Kidney epithelial cell (primary cell): ENCODE data around the gene MAP2K6. TPM values are rescaled to one million over a fixed set of nuclear protein-coding genes. Genes with fewer than 3 reads are reported as not detected.

Source experiments
- DNase-seq: peaks from one replicate; pipeline ENCODE4 v3.0.0-alpha.2; 2010; ENCODE audit warnings: low read depth
- H3K27me3 ChIP-seq: 2 replicates; pipeline ENCODE4 v1.6.0; 2011; ENCODE audit warnings: low read length; ENCODE audit not compliant: control insufficient read depth, insufficient read depth
- H3K36me3 ChIP-seq: 2 replicates; pipeline ENCODE4 v1.5.1; 2011; ENCODE audit warnings: low read length; ENCODE audit not compliant: control insufficient read depth, insufficient read depth
- H3K4me3 ChIP-seq: 2 replicates; pipeline ENCODE4 v1.5.1; 2011; ENCODE audit warnings: low read depth, mild to moderate bottlenecking, control low read depth, low read length
- total RNA-seq: library from RNA; depleted of rRNA; stranded (reverse); fragments of >200 nt; gene quantifications from 2 replicates; pipeline ENCODE4 v1.2.3, GENCODE V29; 2015
- TF ChIP-seq, protein P1 (sequence below): IDR thresholded peaks from 2 replicates; pipeline ENCODE4 v1.5.1; 2011; ENCODE audit warnings: mild to moderate bottlenecking, moderate library complexity, low read length, control low read depth, inconsistent platforms; ENCODE audit not compliant: insufficient read depth, poor library complexity, severe bottlenecking

MAP2K6 gene
- total RNA-seq, 1 donor from 2014 or later: 2.2 TPM

- Histone ChIP-seq H3K4me3 (no peak overlapping the region), H3K36me3 (no peaks in the 10 kb centered on the region), H3K27me3 (no peaks in the 10 kb centered on the region)
- no peak for DNase-seq
- TF ChIP-seq, protein P1, sequence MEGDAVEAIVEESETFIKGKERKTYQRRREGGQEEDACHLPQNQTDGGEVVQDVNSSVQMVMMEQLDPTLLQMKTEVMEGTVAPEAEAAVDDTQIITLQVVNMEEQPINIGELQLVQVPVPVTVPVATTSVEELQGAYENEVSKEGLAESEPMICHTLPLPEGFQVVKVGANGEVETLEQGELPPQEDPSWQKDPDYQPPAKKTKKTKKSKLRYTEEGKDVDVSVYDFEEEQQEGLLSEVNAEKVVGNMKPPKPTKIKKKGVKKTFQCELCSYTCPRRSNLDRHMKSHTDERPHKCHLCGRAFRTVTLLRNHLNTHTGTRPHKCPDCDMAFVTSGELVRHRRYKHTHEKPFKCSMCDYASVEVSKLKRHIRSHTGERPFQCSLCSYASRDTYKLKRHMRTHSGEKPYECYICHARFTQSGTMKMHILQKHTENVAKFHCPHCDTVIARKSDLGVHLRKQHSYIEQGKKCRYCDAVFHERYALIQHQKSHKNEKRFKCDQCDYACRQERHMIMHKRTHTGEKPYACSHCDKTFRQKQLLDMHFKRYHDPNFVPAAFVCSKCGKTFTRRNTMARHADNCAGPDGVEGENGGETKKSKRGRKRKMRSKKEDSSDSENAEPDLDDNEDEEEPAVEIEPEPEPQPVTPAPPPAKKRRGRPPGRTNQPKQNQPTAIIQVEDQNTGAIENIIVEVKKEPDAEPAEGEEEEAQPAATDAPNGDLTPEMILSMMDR: no peak
Measured at GRCh38 chr17:69508814-69509213, 94.3 kb downstream of the MAP2K6 start.

DNA sequence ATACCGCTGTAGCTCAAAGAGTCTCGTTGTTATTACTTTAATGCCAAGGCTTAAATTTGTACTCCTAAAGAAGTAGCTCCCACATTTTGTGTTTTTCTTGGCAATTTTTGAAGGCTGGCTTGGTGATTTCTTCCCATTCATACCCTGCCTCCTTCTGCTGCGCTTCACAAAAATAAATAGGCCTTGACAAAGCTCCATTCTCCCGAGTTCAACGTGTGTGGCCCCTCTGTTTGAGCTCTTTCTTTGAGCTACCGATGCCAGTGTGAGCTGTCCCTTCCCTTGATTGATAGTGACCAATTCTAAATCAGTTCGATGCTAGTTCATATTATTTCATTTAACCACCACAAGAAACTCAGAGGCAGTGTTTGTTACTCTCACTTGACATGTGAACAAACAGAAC is 96.8 kb downstream of the MAP2K6 start:
- DNase-seq: no peak
- Histone ChIP-seq H3K4me3 (no peak overlapping the region), H3K27me3 (no peaks in the 10 kb centered on the region), H3K36me3 (no peaks in the 10 kb centered on the region)
- TF ChIP-seq, protein P1: no peak

DNA sequence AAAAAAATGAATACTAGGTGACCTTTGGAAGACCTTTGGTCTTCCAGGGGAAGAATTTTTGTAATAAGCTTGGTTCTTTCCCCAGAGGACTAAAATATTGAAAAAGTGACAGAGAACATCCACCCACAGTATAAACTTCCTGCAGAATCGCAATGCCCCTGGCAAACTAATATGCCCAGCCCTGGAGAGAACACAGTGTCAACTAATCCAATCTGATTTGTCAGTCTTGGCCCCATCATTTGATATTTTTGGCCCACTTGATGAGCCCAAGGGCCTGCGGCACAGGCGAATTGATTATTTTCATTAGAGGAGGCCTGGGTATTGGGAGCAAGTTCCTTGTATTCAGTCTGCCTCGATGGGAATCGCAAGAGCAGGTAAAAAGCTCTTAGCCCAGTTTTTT is 98.4 kb downstream of the MAP2K6 start:
- Histone ChIP-seq H3K27me3 (no peaks in the 10 kb centered on the region), H3K36me3 (no peaks in the 10 kb centered on the region), H3K4me3 (no peak overlapping the region)
- TF ChIP-seq, protein P1: no peak
- no peak for DNase-seq

- no peak overlapping the region for H3K4me3 ChIP-seq
- DNase-seq: no peak
- TF ChIP-seq, protein P1: no peak
- H3K27me3 ChIP-seq: no peaks in the 10 kb centered on the region
- H3K36me3 ChIP-seq: no peaks in the 10 kb centered on the region
Measured at GRCh38 chr17:69516225-69516624, 101.7 kb downstream of the MAP2K6 start.

DNA sequence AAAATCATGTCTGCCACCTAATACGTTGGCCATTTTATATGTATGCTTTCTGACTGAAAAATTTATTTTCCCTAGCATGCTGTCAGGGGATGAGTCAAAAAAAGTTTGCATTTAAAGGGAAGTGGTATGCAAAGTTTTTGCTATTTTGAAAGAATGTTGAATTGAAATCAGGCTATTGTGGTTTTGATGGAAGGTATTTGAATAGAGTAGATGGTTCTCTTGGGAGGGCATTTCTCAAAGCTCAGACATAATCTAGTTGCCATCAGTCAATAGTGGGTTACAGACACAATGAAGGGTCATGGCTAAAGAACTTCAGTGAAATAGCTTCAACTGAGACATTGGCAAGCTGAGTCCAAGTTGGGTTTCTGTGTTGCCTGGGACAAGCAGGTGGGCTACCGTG is 102.4 kb downstream of the MAP2K6 start:
- no peaks in the 10 kb centered on the region for H3K36me3 ChIP-seq
- DNase-seq: no peak
- H3K27me3 ChIP-seq: no peaks in the 10 kb centered on the region
- TF ChIP-seq, protein P1: no peak
- no peak overlapping the region for H3K4me3 ChIP-seq

DNA sequence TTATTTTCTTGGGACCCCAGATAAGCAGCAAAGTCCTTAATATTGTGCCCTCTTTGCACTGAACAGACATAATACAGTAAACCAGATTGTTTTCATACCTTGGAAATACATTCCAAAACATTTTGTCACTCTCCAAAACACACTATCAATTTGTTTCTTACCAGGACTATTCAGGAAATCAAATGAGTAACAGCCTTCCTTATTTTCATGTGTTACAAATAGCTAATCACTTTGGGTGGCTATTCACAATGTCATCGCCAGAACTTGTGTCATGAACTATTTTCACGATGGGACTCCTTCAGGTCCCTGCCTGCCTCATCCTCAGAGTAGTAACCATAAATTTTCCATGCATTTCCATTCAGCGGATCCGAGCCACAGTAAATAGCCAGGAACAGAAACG is 104.5 kb downstream of the MAP2K6 start:
- TF ChIP-seq, protein P1: no peak
- no peaks in the 10 kb centered on the region for H3K36me3 ChIP-seq
- no peak for DNase-seq
- H3K4me3 ChIP-seq: no peak overlapping the region
- H3K27me3 ChIP-seq: no peaks in the 10 kb centered on the region
